Measurements from ENCODE around the gene DNHD1. TPM values are rescaled to one million over a fixed set of nuclear protein-coding genes. Genes with fewer than 3 reads are reported as not detected.

Gene DNHD1
- total RNA-seq, 1 donor from 2014 or later = 1.0 TPM

GRCh38 chr11:6584528-6584927, 87.4 kb downstream of the DNHD1 start:
- DNase-seq (ENCODE audit: low read depth) = no peak
- no peak overlapping the region for H3K4me3 ChIP-seq (ENCODE audit: low read depth, low read length)
- TF ChIP-seq, protein P1, sequence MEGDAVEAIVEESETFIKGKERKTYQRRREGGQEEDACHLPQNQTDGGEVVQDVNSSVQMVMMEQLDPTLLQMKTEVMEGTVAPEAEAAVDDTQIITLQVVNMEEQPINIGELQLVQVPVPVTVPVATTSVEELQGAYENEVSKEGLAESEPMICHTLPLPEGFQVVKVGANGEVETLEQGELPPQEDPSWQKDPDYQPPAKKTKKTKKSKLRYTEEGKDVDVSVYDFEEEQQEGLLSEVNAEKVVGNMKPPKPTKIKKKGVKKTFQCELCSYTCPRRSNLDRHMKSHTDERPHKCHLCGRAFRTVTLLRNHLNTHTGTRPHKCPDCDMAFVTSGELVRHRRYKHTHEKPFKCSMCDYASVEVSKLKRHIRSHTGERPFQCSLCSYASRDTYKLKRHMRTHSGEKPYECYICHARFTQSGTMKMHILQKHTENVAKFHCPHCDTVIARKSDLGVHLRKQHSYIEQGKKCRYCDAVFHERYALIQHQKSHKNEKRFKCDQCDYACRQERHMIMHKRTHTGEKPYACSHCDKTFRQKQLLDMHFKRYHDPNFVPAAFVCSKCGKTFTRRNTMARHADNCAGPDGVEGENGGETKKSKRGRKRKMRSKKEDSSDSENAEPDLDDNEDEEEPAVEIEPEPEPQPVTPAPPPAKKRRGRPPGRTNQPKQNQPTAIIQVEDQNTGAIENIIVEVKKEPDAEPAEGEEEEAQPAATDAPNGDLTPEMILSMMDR (conservative IDR thresholded peaks at IDR 0.05; ENCODE audit: low read depth, low read length) = no peak

GRCh38 chr11:6586434-6587359, 89.6 kb downstream of the DNHD1 start:
- no peak for DNase-seq (ENCODE audit: low read depth)
- H3K4me3 ChIP-seq (ENCODE audit: low read depth, low read length) = no peak overlapping the region
- TF ChIP-seq, protein P1 (conservative IDR thresholded peaks at IDR 0.05; ENCODE audit: low read depth, low read length) = no peak

DNA sequence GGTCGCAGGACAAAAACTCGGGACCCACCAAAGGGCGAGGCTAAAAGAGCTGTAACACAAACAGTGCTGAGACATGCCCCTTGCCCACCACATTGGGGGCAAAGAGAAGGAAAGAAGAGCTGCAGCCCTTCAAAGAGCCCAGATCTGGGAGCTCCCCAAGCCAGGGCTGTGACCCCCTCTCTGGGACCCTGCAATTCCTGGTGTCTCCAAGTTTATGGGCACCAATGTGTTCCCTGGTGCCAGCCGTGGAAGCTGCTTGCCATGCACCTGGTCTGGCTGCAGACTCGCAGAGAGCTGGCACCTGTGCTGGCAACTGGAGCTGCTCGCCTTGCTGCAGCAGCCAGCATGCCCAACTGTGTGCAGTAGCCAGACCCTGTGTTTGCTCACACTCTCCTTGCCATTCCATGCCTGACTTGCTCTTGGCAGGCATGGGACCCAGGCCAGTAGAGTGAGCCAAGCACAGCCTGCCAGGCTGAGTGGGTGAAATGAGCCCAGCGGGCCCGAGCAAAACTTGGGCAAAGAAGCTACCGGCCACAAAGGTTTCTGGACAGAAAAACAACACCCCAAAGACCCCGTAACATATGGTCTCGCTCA, 90.4 kb downstream of the DNHD1 start:
- DNase-seq (ENCODE audit: low read depth) = no peak
- H3K4me3 ChIP-seq (ENCODE audit: low read depth, low read length) = no peak overlapping the region
- TF ChIP-seq, protein P1 (conservative IDR thresholded peaks at IDR 0.05; ENCODE audit: low read depth, low read length) = no peak

DNA sequence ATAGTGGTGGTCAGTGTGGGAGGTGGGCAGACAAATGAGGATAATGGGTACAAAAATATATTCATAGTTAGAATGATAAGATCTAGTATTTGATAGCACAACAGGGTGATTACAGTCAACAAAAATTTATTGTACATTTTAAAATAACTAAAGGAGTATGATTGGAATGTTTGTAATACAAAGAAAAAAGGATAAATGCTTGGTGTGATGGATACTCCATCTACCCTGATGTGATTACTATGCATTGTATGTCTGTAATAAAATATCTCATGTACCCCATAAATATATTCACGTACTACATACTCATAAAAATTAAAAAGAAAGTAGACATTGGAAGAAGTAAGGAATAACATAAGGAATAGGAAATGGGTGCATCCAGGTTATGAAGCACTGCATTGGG, 90.9 kb downstream of the DNHD1 start:
- TF ChIP-seq, protein P1 (conservative IDR thresholded peaks at IDR 0.05; ENCODE audit: low read depth, low read length) = no peak
- H3K4me3 ChIP-seq (ENCODE audit: low read depth, low read length) = no peak overlapping the region
- no peak for DNase-seq (ENCODE audit: low read depth)

- no peak for DNase-seq (ENCODE audit: low read depth)
- H3K4me3 ChIP-seq (ENCODE audit: low read depth, low read length) = no peak overlapping the region
- TF ChIP-seq, protein P1 (conservative IDR thresholded peaks at IDR 0.05; ENCODE audit: low read depth, low read length) = peak; percentile 11
Observed at GRCh38 chr11:6594142-6594768, 97.2 kb downstream of the DNHD1 start.

DNA sequence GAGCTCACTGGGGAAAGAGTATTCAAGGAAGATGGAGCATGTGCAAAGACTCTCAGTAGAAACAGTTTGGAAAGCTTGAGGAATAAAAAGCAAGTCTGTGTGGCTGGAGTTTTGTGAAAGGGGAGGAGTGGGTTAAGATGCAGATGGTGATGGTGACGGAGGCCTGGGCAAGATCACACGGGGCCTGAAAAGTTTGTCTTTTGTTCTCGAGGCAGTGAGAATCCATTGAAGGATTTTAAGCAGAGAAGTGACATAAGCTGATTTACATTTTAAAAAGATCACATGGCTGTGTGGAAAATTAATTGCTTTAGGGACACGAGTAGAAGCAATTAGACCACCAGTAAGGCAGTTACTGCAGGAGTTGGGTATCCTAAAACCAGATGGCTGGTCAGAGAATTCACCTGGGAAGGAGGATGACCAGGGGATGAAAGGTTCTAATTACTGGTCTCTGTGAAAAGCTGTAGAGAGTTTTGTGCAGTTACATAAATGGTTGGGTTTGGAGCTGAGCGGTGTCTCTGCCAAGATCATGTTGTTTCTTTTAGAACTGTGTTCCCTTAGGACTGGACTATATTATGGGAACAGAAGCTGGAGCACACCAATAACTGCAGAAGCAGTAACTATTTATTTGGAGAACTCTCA, 99.3 kb downstream of the DNHD1 start:
- DNase-seq (ENCODE audit: low read depth) = no peak
- no peak overlapping the region for H3K4me3 ChIP-seq (ENCODE audit: low read depth, low read length)

More for the DNA sequence above, 99.3 kb downstream of the DNHD1 start:
- TF ChIP-seq, protein P1 (conservative IDR thresholded peaks at IDR 0.05; ENCODE audit: low read depth, low read length) = no peak
